Measurements from ENCODE around the gene AIF1.

AIF1 gene

DNA sequence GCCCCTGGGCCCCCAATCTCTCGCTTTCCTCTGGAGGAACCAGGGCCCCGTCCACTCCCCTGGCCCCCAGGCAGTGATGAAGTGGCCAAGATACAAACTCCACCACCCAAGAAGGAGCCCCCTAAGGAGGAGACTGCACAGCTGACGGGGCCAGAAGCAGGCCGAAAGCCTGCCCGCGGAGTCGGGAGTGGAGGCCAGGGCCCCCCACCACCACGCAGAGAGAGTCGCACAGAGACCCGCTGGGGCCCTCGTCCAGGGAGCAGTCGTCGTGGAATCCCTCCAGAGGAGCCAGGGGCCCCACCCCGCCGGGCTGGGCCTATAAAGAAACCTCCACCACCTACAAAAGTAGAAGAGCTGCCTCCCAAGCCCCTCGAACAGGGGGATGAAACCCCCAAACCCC, 16.2 kb downstream of the AIF1 start:
- H3K9me2 ChIP-seq (replicated peaks; ENCODE audit: control insufficient read depth, low read length), result no peaks in the 10 kb centered on the region
- H3K4me2 ChIP-seq (ENCODE audit: low read length), result no peak overlapping the region
- H3K36me3 ChIP-seq (ENCODE audit: control insufficient read depth, low read length), result peaks cover 100% of the 10 kb centered on the region
- no peak overlapping the region for H3K4me3 ChIP-seq (ENCODE audit: low read length)
- TF ChIP-seq EZH2phosphoT487 (IDR thresholded peaks at IDR 0.05; ENCODE audit: borderline replicate concordance, low read length), result no peak
- TF ChIP-seq, protein P1, sequence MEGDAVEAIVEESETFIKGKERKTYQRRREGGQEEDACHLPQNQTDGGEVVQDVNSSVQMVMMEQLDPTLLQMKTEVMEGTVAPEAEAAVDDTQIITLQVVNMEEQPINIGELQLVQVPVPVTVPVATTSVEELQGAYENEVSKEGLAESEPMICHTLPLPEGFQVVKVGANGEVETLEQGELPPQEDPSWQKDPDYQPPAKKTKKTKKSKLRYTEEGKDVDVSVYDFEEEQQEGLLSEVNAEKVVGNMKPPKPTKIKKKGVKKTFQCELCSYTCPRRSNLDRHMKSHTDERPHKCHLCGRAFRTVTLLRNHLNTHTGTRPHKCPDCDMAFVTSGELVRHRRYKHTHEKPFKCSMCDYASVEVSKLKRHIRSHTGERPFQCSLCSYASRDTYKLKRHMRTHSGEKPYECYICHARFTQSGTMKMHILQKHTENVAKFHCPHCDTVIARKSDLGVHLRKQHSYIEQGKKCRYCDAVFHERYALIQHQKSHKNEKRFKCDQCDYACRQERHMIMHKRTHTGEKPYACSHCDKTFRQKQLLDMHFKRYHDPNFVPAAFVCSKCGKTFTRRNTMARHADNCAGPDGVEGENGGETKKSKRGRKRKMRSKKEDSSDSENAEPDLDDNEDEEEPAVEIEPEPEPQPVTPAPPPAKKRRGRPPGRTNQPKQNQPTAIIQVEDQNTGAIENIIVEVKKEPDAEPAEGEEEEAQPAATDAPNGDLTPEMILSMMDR (IDR thresholded peaks at IDR 0.05; ENCODE audit: low read depth, low read length, poor library complexity, severe bottlenecking), result no peak
- H3K79me2 ChIP-seq (ENCODE audit: control insufficient read depth, low read length), result peaks cover 42% of the 10 kb centered on the region
- H3K9me3 ChIP-seq (ENCODE audit: control insufficient read depth, insufficient read depth, low read length), result no peaks in the 10 kb centered on the region
- H4K20me1 ChIP-seq (ENCODE audit: control insufficient read depth, insufficient read depth, low read depth, low read length), result peaks cover 4% of the 10 kb centered on the region; the same call in 1 of the 2 replicates
- no peaks in the 10 kb centered on the region for H3K27me3 ChIP-seq (ENCODE audit: control insufficient read depth, low read length)
- H3F3A ChIP-seq (ENCODE audit: control insufficient read depth, insufficient read depth), result peaks cover 24% of the 10 kb centered on the region
- no peaks in the 10 kb centered on the region for H3K4me1 ChIP-seq (ENCODE audit: control insufficient read depth, low read length)
- H3K27ac ChIP-seq (ENCODE audit: low read depth, low read length), result no peak overlapping the region

DNA sequence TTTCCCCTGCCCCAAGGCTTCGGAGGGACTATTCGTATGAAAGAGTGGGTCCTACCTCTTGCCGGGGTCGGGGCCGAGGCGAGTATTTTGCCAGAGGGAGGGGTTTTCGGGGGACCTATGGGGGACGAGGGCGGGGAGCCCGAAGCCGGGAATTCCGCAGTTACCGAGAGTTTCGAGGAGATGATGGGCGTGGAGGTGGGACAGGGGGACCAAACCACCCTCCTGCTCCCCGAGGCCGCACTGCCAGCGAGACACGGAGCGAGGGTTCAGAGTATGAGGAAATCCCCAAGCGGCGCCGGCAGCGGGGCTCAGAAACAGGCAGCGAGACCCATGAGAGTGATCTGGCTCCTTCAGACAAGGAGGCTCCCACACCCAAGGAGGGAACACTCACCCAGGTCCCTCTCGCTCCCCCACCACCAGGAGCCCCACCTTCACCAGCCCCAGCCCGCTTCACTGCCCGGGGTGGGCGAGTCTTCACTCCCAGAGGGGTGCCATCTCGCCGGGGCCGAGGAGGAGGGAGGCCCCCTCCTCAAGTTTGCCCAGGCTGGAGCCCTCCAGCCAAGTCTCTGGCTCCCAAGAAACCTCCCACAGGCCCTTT, 16.7 kb downstream of the AIF1 start:
- Histone ChIP-seq H4K20me1 (ENCODE audit: control insufficient read depth, insufficient read depth, low read depth, low read length) (peaks cover 4% of the 10 kb centered on the region; the same call in 1 of the 2 replicates), H3K4me2 (ENCODE audit: low read length) (no peak overlapping the region), H3K27me3 (ENCODE audit: control insufficient read depth, low read length) (no peaks in the 10 kb centered on the region), H3K9me2 (replicated peaks; ENCODE audit: control insufficient read depth, low read length) (no peaks in the 10 kb centered on the region), H3K4me1 (ENCODE audit: control insufficient read depth, low read length) (no peaks in the 10 kb centered on the region), H3K79me2 (ENCODE audit: control insufficient read depth, low read length) (peaks cover 37% of the 10 kb centered on the region), H3K9me3 (ENCODE audit: control insufficient read depth, insufficient read depth, low read length) (no peaks in the 10 kb centered on the region), H3K27ac (ENCODE audit: low read depth, low read length) (no peak overlapping the region), H3F3A (ENCODE audit: control insufficient read depth, insufficient read depth) (peaks cover 29% of the 10 kb centered on the region), H3K36me3 (ENCODE audit: control insufficient read depth, low read length) (peaks cover 100% of the 10 kb centered on the region), H3K4me3 (ENCODE audit: low read length) (no peak overlapping the region)
- TF ChIP-seq EZH2phosphoT487 (IDR thresholded peaks at IDR 0.05; ENCODE audit: borderline replicate concordance, low read length), result no peak
- TF ChIP-seq, protein P1 (IDR thresholded peaks at IDR 0.05; ENCODE audit: low read depth, low read length, poor library complexity, severe bottlenecking), result no peak

DNA sequence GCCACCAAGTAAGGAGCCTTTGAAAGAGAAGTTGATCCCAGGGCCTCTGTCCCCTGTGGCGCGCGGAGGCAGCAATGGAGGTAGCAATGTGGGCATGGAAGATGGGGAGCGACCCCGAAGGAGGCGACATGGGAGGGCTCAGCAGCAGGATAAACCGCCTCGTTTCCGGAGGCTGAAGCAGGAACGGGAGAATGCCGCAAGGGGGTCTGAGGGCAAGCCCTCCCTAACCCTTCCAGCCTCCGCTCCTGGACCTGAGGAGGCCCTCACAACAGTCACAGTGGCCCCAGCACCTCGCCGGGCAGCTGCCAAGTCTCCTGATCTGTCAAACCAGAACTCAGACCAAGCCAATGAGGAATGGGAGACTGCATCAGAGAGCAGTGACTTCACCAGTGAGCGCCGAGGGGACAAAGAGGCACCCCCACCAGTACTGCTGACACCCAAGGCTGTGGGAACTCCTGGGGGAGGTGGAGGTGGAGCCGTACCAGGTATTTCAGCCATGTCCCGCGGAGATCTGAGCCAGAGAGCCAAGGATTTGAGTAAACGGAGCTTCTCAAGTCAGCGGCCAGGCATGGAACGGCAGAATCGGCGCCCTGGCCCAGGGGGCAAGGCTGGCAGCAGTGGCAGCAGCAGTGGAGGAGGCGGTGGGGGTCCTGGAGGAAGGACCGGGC, 17.4 kb downstream of the AIF1 start:
- H3K79me2 ChIP-seq (ENCODE audit: control insufficient read depth, low read length), result peaks cover 34% of the 10 kb centered on the region
- H4K20me1 ChIP-seq (ENCODE audit: control insufficient read depth, insufficient read depth, low read depth, low read length), result peaks cover 4% of the 10 kb centered on the region; the same call in 1 of the 2 replicates
- H3K36me3 ChIP-seq (ENCODE audit: control insufficient read depth, low read length), result peaks cover 100% of the 10 kb centered on the region
- H3K27ac ChIP-seq (ENCODE audit: low read depth, low read length), result no peak overlapping the region
- no peaks in the 10 kb centered on the region for H3K9me3 ChIP-seq (ENCODE audit: control insufficient read depth, insufficient read depth, low read length)
- no peaks in the 10 kb centered on the region for H3K9me2 ChIP-seq (replicated peaks; ENCODE audit: control insufficient read depth, low read length)
- H3F3A ChIP-seq (ENCODE audit: control insufficient read depth, insufficient read depth), result peaks cover 33% of the 10 kb centered on the region
- H3K4me1 ChIP-seq (ENCODE audit: control insufficient read depth, low read length), result no peaks in the 10 kb centered on the region
- no peaks in the 10 kb centered on the region for H3K27me3 ChIP-seq (ENCODE audit: control insufficient read depth, low read length)
- no peak for TF ChIP-seq EZH2phosphoT487 (IDR thresholded peaks at IDR 0.05; ENCODE audit: borderline replicate concordance, low read length)
- TF ChIP-seq, protein P1 (IDR thresholded peaks at IDR 0.05; ENCODE audit: low read depth, low read length, poor library complexity, severe bottlenecking), result no peak
- H3K4me3 ChIP-seq (ENCODE audit: low read length), result no peak overlapping the region
- H3K4me2 ChIP-seq (ENCODE audit: low read length), result no peak overlapping the region

Measured in DOHH2 (cell line).